ENCODE data around the gene COIL. TPM values are rescaled to one million over a fixed set of nuclear protein-coding genes. Genes with fewer than 3 reads are reported as not detected.
A peak's percentile ranks its signal among the peaks of the same experiment; 100 is the strongest.

Gene COIL
- total and polyA plus RNA-seq, 9 of the 15 experiments (the other 6 are each of a cell fraction or from before 2014, with no cell fraction given) = 23.9 to 41.3 (median 28.7) TPM

DNA sequence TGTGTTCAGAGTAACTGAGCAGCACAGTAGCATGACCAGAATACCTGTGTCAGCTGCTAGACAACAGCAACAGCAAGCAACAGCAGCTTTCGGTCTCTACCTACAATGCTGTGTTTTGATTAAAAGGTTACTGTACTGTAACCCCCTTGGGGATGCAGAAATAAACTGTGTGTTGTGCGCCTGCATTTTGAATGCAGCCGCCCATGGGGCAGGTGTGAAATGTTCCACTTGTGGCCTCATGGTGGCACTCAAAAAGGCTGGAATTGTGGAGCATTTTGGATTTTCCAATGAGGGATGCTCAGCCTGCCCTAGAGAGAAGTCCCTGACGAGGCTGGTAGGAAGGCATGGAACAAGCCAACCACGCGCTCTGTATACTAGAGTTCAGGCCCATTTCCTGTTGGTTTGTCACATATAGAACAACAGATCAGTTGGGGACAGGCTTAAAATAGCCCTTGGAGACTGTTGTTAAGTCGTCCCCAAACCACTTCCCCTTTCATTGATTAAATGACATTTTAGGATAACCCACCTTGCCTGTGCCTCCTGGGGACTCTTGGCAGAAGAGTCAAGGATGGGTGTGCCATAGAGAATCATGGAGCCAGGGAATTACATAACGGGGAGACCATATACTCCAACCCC lies 44.2 kb upstream of the COIL start (continued):
- TF ChIP-seq, protein P1, sequence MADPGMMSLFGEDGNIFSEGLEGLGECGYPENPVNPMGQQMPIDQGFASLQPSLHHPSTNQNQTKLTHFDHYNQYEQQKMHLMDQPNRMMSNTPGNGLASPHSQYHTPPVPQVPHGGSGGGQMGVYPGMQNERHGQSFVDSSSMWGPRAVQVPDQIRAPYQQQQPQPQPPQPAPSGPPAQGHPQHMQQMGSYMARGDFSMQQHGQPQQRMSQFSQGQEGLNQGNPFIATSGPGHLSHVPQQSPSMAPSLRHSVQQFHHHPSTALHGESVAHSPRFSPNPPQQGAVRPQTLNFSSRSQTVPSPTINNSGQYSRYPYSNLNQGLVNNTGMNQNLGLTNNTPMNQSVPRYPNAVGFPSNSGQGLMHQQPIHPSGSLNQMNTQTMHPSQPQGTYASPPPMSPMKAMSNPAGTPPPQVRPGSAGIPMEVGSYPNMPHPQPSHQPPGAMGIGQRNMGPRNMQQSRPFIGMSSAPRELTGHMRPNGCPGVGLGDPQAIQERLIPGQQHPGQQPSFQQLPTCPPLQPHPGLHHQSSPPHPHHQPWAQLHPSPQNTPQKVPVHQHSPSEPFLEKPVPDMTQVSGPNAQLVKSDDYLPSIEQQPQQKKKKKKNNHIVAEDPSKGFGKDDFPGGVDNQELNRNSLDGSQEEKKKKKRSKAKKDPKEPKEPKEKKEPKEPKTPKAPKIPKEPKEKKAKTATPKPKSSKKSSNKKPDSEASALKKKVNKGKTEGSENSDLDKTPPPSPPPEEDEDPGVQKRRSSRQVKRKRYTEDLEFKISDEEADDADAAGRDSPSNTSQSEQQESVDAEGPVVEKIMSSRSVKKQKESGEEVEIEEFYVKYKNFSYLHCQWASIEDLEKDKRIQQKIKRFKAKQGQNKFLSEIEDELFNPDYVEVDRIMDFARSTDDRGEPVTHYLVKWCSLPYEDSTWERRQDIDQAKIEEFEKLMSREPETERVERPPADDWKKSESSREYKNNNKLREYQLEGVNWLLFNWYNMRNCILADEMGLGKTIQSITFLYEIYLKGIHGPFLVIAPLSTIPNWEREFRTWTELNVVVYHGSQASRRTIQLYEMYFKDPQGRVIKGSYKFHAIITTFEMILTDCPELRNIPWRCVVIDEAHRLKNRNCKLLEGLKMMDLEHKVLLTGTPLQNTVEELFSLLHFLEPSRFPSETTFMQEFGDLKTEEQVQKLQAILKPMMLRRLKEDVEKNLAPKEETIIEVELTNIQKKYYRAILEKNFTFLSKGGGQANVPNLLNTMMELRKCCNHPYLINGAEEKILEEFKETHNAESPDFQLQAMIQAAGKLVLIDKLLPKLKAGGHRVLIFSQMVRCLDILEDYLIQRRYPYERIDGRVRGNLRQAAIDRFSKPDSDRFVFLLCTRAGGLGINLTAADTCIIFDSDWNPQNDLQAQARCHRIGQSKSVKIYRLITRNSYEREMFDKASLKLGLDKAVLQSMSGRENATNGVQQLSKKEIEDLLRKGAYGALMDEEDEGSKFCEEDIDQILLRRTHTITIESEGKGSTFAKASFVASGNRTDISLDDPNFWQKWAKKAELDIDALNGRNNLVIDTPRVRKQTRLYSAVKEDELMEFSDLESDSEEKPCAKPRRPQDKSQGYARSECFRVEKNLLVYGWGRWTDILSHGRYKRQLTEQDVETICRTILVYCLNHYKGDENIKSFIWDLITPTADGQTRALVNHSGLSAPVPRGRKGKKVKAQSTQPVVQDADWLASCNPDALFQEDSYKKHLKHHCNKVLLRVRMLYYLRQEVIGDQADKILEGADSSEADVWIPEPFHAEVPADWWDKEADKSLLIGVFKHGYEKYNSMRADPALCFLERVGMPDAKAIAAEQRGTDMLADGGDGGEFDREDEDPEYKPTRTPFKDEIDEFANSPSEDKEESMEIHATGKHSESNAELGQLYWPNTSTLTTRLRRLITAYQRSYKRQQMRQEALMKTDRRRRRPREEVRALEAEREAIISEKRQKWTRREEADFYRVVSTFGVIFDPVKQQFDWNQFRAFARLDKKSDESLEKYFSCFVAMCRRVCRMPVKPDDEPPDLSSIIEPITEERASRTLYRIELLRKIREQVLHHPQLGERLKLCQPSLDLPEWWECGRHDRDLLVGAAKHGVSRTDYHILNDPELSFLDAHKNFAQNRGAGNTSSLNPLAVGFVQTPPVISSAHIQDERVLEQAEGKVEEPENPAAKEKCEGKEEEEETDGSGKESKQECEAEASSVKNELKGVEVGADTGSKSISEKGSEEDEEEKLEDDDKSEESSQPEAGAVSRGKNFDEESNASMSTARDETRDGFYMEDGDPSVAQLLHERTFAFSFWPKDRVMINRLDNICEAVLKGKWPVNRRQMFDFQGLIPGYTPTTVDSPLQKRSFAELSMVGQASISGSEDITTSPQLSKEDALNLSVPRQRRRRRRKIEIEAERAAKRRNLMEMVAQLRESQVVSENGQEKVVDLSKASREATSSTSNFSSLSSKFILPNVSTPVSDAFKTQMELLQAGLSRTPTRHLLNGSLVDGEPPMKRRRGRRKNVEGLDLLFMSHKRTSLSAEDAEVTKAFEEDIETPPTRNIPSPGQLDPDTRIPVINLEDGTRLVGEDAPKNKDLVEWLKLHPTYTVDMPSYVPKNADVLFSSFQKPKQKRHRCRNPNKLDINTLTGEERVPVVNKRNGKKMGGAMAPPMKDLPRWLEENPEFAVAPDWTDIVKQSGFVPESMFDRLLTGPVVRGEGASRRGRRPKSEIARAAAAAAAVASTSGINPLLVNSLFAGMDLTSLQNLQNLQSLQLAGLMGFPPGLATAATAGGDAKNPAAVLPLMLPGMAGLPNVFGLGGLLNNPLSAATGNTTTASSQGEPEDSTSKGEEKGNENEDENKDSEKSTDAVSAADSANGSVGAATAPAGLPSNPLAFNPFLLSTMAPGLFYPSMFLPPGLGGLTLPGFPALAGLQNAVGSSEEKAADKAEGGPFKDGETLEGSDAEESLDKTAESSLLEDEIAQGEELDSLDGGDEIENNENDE (IDR thresholded peaks at IDR 0.05; ENCODE audit: low read depth, low read length) = no peak
- TF ChIP-seq MTA1 (IDR thresholded peaks at IDR 0.05; ENCODE audit: borderline replicate concordance) (no peak), SMC3 (conservative IDR thresholded peaks at IDR 0.05; ENCODE audit: insufficient read depth, low read depth, low read length) (0 out of 2 replicates have a peak, but pooled peaks have one; percentile 27)
- TF ChIP-seq, protein P2, sequence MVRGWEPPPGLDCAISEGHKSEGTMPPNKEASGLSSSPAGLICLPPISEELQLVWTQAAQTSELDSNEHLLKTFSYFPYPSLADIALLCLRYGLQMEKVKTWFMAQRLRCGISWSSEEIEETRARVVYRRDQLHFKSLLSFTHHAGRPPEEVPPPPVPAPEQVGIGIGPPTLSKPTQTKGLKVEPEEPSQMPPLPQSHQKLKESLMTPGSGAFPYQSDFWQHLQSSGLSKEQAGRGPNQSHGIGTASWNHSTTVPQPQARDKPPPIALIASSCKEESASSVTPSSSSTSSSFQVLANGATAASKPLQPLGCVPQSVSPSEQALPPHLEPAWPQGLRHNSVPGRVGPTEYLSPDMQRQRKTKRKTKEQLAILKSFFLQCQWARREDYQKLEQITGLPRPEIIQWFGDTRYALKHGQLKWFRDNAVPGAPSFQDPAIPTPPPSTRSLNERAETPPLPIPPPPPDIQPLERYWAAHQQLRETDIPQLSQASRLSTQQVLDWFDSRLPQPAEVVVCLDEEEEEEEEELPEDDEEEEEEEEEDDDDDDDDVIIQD (CRISPR knock-in tag; IDR thresholded peaks at IDR 0.05) = no peak
- TF ChIP-seq, protein P3, sequence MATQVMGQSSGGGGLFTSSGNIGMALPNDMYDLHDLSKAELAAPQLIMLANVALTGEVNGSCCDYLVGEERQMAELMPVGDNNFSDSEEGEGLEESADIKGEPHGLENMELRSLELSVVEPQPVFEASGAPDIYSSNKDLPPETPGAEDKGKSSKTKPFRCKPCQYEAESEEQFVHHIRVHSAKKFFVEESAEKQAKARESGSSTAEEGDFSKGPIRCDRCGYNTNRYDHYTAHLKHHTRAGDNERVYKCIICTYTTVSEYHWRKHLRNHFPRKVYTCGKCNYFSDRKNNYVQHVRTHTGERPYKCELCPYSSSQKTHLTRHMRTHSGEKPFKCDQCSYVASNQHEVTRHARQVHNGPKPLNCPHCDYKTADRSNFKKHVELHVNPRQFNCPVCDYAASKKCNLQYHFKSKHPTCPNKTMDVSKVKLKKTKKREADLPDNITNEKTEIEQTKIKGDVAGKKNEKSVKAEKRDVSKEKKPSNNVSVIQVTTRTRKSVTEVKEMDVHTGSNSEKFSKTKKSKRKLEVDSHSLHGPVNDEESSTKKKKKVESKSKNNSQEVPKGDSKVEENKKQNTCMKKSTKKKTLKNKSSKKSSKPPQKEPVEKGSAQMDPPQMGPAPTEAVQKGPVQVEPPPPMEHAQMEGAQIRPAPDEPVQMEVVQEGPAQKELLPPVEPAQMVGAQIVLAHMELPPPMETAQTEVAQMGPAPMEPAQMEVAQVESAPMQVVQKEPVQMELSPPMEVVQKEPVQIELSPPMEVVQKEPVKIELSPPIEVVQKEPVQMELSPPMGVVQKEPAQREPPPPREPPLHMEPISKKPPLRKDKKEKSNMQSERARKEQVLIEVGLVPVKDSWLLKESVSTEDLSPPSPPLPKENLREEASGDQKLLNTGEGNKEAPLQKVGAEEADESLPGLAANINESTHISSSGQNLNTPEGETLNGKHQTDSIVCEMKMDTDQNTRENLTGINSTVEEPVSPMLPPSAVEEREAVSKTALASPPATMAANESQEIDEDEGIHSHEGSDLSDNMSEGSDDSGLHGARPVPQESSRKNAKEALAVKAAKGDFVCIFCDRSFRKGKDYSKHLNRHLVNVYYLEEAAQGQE (IDR thresholded peaks at IDR 0.05; ENCODE audit: borderline replicate concordance) = peak; percentile 27; the same call in 1 of the 2 replicates
- TF ChIP-seq, protein P3 (CRISPR knock-in tag; IDR thresholded peaks at IDR 0.05; ENCODE audit: low read depth) = no peak
